Frontal cortex (tissue), 4 donors: Measurements from ENCODE around the gene COL11A2. TPM values are rescaled to one million over a fixed set of nuclear protein-coding genes. Genes with fewer than 3 reads are reported as not detected.

ENCODE experiments used
- DNase-seq, 2 donors: peaks; one replicate each; pipeline ENCODE4 v3.0.0; 2012; ENCODE audit warnings: low spot score in 2 of 2
- FAIRE-seq: peaks from 2 replicates; lab custom pipeline; 2012; peaks lifted over from hg19 to GRCh38; lab: Jason Lieb, UNC
- small RNA-seq: library from RNA; depleted of rRNA; stranded (forward); fragments of <200 nt; gene quantifications from one replicate; pipeline ENCODE3, GENCODE V24; 2014
- total RNA-seq: library from RNA; depleted of rRNA; stranded (reverse); fragments of >200 nt; gene quantifications from one replicate; pipeline ENCODE4 v1.2.3, GENCODE V29; 2014
- donor health status: control.
- donor health status: control.
- donor health status: control.

The COL11A2 gene
- total RNA-seq, 1 donor from 2014 or later = 1.2 TPM

DNA sequence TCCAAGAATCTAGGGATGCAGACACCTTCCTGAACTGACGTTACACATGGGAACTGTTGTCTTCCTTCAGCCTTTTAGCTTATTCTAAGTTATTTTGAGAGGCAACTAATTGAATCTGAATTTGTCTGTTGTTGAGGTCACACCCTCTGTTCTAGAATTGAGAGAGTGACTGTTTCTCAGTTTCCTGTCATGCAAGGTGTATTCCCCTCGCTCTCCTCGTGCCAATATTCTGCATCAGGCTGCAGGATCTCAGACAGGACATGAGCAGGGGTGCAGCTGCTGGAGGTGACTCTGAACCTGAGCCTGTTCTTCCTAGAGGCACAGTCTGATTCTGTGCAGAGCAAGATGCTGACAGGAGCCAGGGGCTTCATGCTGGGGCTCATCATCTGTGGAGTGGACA lies 63.9 kb downstream of the COL11A2 start:
- DNase-seq = no peak
- FAIRE-seq = no peak

DNA sequence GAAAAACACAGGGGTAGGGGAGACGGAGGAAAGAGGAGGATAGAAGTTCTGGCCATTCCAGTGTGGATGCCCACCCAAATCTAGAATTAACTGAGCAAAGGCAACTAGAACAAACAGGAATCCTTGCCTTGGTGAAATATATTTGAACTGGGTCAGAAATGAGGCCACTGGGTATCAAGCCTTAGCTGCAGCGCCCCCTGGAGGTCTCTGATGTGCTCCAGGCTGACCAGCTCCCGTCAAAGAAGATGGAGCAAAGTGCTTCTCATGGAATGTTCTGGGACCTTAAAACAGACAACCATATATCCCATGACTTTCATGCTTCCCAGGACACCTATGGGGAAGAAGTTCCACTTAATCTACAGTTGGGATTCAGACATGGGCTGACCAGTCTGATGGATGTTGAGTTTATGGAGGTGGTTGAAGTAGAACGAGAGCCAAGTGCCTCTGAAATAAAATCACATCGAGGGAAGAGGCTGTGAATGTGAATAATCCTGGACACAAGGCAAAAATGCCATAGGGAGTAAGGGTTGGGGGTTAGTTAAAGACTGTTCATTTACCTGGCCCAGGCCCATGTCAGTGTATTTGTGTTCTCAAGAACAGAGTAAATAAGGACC lies 66.1 kb downstream of the COL11A2 start:
- DNase-seq (peak in 1 of 2 donors; percentile 49), FAIRE-seq (no peak)

DNA sequence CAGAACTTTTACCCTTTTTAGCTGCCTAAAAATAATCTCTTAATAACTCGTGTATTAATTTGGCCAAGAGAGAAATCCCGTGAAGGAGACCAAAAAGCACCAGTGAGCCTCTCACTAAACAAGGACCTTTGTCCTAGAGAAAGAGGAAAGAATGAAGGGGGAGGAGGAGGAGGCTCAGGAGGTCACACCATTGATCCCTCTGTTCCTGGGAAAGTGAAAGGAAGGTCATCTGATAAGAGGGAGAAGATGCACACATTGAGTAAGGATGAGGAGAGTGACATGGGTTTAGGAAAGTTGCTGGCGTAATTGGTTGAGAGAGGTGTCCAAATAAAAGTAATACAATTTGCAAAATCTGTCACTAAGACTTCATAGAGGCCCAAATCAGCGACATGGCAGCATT lies 67.3 kb downstream of the COL11A2 start:
- DNase-seq = no peak
- no peak for FAIRE-seq

DNA sequence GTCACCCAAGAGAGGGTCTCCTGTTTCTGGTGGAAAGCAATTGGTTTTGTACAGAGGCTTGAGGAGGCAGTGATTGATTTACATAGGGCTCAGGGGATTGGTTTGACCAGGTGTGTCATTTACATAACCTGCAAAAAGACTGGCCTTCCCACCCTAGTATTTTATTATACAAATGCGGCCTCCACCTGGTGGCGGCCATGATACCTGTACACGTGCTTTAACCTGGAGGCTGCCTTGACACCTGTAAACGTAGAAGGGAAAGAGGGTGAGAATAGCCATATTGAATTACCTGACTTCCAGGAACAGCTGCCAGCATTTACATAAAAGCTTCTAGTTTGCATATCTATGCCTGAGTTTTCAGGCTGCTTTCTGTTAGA lies 67.8 kb downstream of the COL11A2 start:
- DNase-seq = no peak
- FAIRE-seq = no peak

DNA sequence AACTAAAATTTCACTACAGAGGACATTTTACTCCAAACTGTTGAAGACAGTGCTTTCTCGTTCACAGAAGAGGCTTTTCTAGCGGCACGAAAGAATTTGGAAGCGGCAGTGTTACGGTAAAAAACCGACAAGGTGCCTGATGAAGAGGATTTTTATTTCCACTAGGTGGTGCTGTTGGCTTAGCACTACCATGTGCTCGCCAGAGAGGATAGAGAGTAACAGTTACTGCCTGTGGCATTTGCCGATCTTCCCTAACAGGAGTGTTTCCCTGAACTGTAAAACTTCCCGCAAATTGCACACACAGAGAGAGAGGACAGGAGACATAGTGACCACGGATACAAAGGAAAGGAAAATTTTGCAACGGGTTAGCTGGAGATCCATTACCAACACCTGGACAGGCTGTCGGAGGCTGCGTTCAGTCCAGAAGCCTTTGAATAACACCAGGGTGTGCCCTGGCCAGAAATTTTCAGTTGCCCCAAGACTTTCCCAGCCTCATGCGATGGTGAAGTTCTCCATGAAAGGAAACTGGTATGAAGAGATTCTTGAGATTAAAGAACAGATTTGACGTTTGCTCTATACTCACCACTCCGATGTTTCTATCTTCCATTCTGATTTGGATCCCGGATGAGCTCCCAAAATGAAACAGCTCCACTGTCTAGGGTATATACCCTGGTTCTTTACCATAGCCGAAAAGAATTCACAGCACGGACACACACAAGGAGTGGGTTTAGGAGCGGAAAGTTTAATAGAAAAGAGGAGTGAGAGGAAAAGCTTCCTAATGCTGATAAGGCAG lies 68.3 kb downstream of the COL11A2 start:
- no peak for DNase-seq
- no peak for FAIRE-seq

DNA sequence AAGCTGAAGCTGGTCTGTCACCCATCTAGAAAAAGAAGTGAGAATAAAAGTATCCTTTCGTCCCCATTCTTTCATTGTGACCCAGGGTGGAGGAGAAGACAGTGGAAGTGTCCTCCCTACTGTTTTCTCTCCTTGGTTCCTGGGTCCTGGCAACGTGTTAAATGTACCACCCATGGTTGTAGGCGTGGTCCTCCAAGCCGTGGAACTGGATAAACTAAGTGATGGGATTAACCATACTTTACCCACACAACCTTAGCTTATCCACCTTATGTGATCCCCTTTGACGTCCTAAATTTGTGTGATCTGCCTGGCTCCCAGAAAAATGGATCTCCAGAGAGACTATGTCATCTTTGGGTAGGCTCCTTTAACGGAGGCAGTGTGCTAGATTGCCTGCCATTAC lies 69.1 kb downstream of the COL11A2 start:
- FAIRE-seq = no peak
- no peak for DNase-seq

DNA sequence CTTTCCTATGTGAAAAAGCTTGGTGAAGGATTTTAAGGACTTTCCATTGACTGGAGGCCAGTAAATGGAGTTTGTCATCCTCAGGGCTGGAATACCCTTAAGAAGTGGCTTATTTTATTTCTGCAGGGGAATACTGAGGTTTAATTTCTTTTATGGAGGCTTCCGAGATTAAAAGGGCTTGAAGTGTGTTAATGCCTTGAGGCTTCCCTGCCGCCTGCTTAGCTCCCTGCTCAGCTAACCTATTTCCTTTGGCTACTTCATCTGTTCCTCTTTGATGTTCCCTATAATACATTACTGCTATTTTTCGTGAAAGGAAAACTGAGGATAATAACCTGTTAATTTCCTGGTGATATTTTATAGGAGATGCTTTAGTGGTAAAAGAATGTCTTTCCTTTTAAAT lies 72.3 kb downstream of the COL11A2 start:
- DNase-seq = no peak
- no peak for FAIRE-seq

DNA sequence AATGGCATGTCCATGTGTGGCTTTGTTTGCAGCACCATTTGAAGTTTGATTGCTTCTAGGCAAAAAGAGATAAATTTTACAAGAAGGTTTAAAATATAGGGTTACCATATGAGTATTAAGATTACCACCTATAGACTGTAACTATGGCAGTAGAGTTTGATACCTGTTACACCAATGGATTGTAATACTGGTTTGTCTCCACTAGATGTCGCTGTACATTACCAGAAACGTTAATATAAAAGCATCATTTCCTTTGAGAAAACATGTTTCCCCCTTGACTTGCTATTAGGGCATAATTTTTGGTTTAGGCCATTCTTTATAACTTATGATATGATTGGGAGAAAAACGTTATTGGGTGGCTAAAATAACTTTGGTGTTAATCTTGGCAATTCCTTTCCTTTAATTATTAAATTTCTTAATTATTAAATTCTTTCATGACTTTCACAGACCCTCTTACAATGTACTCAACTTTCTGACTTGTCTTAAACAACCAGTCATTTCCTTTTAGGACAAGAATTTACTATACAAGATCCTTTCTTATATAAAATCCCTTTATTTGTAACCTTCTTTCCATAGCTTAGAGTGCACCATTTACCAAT lies 73.6 kb downstream of the COL11A2 start:
- DNase-seq (peak; percentile 38 to 52), FAIRE-seq (peak; percentile 79)

DNA sequence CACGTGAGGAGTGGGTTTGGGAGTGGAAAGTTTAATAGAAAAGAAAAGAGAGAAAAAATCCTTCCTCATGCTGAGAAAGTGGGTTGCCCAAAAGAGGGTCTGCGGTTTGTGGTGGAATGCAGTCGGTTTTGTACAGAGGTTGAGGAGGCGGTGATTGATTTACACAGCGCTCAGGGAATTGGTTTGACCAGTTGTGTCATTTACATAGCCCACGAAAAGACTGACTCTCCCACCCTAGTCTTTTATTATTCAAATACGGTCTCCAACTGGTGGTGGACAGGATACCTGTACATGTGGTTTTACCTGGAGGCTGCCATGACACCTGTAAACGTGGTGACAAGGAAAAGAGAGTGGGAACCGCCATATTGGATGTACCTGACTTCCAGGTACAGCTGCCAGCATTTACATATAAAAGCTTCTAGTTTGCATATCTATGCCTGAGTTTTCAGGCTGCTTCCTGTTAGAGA lies 74.4 kb downstream of the COL11A2 start:
- no peak for FAIRE-seq
- DNase-seq = no peak

DNA sequence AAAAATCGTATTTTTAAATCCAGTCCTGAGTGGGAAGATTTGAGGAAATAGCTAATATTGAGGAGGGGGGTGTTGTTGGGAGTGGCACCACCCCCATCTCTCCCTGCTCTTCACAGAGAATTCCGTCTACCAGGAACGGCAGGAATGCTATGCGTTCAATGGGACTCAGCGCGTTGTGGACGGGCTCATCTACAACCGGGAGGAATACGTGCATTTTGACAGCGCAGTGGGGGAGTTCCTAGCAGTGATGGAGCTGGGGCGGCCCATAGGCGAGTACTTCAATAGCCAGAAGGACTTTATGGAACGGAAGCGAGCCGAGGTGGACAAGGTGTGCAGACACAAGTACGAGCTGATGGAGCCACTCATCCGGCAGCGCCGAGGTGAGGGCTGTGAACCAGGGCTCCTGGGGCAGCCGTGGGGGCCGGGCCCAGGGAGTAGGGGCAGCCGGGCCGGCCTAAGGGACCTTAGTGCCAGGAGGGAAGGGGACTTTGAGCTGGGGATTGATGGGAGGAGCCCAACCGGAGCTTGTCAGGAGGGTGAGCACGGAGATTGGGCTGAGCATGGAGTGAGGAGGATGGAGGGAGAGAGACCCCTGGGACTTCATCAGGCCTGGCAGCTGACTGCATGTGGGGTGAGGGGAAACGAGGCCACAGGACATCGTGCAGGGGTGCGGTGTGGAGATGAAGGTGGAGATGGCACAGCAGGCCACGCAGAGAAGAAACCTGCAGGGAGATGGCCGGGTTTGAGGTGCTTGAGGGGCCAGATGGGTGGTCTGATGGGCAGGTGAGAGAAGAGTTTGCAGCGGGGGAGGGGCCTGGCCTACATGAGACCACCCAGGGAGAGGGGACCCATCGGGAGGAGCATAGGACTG lies 75.2 kb downstream of the COL11A2 start:
- FAIRE-seq = no peak
- DNase-seq = no peak

DNA sequence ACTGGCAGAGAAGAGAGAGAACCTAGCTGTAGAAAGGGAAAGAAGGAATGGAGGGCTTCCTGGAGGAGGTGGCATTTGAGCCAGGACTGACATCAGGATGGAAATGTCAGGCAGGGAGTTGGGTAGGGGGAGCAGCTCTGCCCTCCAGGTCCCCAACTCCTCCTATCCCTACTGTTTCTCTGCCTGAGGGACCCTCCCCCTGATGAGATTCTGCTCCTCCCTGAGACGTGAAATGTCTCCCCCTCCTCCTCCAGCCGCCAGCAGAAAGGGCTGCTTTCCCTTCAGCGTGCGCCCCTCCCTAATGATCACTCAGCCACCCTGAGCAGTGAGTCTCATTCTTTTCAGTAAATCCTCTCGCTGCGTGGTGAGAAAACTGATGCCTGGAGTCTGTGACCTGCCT lies 75.8 kb downstream of the COL11A2 start:
- no peak for DNase-seq
- no peak for FAIRE-seq

DNA sequence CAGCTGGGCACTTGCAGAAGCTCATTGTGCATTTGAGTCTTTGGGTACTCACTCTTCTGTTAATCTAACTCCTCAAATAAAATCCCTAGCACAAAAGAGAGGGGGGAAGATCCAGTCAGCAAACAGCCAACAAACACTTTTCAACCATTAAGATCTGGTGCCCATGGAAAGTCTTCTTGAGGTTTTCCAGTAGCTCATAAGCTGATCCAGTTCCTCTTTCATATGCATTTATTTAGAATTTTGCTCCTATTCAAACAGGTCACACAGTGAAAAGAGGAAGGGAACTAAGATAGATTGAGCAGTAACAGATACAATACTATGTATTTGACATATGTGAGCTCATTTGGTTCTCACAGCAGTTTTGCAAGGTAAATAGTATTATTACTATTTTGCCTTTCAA lies 77.9 kb downstream of the COL11A2 start:
- FAIRE-seq = no peak
- no peak for DNase-seq

DNA sequence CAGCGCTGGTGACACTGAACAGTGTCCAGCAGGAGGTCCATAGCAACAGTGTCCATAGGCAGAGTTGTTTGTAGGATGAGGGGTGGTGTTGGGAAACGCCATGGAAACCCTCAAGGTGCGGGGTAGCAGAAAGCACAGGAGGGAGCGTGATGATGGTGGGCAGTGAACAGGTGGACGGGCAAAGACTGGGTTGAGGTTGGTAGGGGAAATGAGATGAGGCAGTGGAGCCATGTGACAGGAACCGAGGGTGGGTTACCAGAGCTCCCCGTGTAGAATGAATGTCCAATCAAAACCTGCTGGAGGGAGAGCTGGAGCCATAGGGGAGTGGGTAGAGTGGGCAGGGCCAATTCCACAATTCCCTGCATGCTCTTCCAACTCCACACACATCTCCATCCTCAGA lies 78.5 kb downstream of the COL11A2 start:
- FAIRE-seq (no peak), DNase-seq (no peak)

Small RNA genes within 50 kb of the gene (small RNA-seq; reads per million reads assigned to genes)
- gene MIR219A1 (1.5 reads per million, percentile 76 among the genes with 10 or more reads in this experiment), gene RNY4P10 (0.31 reads per million, percentile 14 among the genes with 10 or more reads in this experiment)

Other genes starting within 250 kb of the COL11A2 start
- gene HLA-DMA, start 239.4 kb downstream of the COL11A2 start, total RNA-seq = 0.82 TPM
- gene BRD2, start 223.9 kb downstream of the COL11A2 start, total RNA-seq = 55.8 TPM
- 0.82 TPM for gene HLA-DOA, start 182.9 kb downstream of the COL11A2 start, total RNA-seq
- 1.6 TPM for gene HLA-DPA1, start 118.8 kb downstream of the COL11A2 start, total RNA-seq
- gene HLA-DPB1, start 116.5 kb downstream of the COL11A2 start, total RNA-seq = 2.4 TPM
- gene RXRB, start 8.2 kb upstream of the COL11A2 start, total RNA-seq = 23.2 TPM
- 36.3 TPM for gene SLC39A7, start 8.4 kb upstream of the COL11A2 start, total RNA-seq
- 3.3 TPM for gene HSD17B8, start 12.2 kb upstream of the COL11A2 start, total RNA-seq
- 24.5 TPM for gene RING1, start 16.0 kb upstream of the COL11A2 start, total RNA-seq
- gene VPS52, start 79.4 kb upstream of the COL11A2 start, total RNA-seq = 24.9 TPM
- gene RPS18, start 79.6 kb upstream of the COL11A2 start, total RNA-seq = 4,003 TPM
- gene B3GALT4, start 84.7 kb upstream of the COL11A2 start, total RNA-seq = 9.0 TPM
- gene WDR46, start 96.8 kb upstream of the COL11A2 start, total RNA-seq = 42.4 TPM
- gene PFDN6, start 97.1 kb upstream of the COL11A2 start, total RNA-seq = 31.0 TPM
- gene RGL2, start 106.5 kb upstream of the COL11A2 start, total RNA-seq = 16.3 TPM
- gene TAPBP, start 121.6 kb upstream of the COL11A2 start, total RNA-seq = 10.2 TPM
- gene ZBTB22, start 125.3 kb upstream of the COL11A2 start, total RNA-seq = 27.3 TPM
- gene DAXX, start 130.5 kb upstream of the COL11A2 start, total RNA-seq = 22.8 TPM
- 4.1 TPM for gene KIFC1, start 199.4 kb upstream of the COL11A2 start, total RNA-seq
- 16.3 TPM for gene PHF1, start 218.5 kb upstream of the COL11A2 start, total RNA-seq
- gene CUTA, start 225.6 kb upstream of the COL11A2 start, total RNA-seq = 84.8 TPM
- 35.1 TPM for gene SYNGAP1, start 227.6 kb upstream of the COL11A2 start, total RNA-seq